Activated CD8-positive, alpha-beta memory T cell treated with anti-CD3 and anti-CD28 coated beads for 24 hours (primary cell): ENCODE measurements around the gene PRF1.
"Not testable (repeated sequence)": the region's sequence is repeated elsewhere in the genome, so short reads cannot be mapped to it uniquely, and the experiment has no call there.

Experiments
- DNase-seq: peaks from one replicate; pipeline ENCODE4 v3.0.0-alpha.2; 2020

Gene PRF1

GRCh38 chr10:70593513-70593890 lies 9.0 kb downstream of the PRF1 start:
- DNase-seq, result no peak

GRCh38 chr10:70592746-70593512 lies 9.6 kb downstream of the PRF1 start:
- peak; percentile 56 for DNase-seq

- DNase-seq, result no peak
These were observed 10.3 kb downstream of the PRF1 start for GRCh38 chr10:70592186-70592735.

DNA sequence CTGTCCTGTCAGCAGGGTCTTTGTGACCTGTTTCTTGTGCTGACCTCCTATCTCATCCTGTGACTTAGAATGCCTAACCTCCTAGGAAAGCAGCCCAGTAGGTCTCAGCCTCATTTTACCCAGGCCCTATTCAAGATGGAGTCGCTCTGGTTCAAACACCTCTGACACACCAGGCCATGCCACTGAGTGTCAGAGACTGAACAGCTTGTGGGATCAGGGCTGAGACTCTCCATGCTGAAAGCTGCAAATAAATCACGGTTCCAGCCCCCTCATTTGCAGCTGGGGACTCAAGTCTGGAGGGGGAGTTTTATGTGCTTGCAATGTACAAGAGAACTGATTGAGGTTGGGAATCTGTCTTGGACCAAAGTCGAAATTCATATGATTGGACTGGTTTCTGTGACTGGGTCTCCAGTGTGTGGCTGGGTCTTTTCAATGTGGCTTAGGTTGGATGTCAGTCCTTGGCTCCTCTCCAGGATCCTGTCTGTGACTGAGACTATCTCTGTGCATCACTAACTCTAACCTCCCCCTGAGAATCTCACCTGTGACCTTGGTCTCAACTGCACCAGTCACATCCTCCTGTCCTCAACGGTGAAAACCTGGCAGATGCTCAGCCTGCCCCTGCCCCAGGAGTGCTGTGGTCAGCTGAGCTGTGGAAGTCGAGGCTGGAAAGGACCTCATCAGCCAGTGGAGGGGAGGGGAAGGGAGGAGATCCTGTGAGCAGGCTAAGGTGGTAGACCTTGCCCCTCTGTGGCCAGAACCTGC lies 11.7 kb downstream of the PRF1 start:
- DNase-seq, result peak; percentile 54

DNA sequence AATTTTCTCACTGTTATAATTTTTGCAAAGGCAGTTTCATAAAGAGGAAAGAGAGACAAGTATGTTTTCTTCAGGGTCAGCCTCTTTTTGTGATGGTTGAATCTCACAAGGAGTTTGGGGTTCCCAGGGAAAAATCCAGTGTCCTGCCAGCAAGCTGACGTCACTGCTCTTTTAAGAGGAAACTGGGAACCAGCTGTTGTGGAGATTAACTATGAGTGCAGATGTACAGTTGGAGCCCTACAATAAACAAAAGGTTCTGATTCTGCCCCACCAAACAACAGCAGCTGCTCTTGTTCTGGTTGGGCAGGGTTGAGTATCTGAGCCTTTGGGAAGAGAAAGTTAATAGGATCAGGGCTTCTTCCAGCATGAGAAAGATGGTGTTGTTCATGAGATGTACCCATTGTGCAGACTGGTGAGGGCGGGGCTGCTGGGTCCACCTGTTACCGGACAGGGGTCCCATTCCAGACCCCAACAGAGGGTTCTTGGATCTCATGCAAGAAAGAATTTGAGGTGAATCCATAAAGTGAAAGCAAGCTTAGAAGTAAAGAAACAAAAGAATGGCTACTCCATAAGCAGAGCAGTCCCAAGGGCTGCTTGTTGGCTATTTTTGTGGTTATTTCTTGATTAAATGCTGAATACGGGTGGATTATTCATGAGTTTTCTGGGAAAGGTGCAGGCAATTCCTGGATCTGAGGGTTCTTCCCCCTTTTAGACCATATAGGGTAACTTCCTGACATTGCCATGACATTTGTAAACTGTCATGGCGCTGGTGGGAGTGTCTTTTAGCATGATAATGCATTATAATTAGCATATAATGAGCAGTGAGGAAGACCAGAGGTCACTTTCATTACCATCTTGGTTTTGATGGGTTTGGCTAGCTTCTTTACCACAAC lies 12.5 kb downstream of the PRF1 start:
- peak; percentile 17 for DNase-seq

DNA sequence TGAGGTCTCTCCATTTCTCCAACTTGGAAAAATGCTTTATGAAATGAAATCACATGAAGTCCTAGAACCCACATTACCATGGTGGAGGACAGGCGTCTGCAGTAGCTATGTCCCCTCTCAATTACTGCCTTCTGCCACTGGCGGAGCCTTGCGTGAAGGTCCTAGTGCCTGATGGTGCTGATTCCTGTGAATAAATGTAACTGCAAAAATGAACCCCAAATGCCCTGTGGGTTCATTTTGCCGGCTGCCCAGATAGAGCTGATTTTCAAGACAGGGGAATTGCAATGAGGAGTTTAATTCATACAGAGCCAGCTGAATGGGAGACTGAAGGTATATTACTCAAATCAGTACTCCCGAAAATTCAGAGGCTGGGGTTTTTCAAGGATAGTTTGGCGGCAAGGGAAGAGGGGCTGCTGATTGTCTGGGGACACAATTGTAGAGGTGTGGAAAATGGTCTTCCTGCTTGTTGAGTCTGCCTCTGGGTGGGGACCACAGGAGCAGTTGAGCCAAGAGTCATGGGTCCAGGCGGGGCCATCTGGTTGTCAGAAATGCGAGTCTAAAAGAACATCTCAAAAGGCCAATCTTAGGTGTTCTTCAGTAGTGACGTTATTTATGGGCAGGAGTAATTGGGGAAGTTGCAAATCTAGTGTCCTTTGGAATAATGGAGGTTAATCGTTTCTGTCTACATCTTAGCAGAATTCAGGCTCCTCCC lies 13.5 kb downstream of the PRF1 start:
- DNase-seq, result peak; percentile 47

DNA sequence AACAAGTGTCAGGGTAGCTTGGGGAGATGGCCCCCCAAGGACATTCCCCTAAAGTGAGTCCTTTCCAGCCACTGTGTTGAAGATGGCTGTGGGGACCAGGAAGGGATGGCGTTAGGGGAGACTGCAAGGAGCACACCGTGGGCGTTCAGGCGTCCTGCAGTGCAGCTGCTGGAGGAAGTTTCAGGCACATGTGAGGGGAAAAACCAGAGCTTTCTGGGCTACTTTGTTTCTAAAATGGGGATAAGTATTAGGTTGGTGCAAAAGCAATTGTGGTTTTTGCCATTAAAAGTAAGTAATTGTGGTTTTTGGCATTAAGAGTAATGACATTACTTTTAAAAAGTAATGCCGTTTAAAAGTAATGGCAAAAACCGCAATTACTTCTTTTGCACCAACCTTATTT lies 14.3 kb downstream of the PRF1 start:
- peak; percentile 28 for DNase-seq

DNA sequence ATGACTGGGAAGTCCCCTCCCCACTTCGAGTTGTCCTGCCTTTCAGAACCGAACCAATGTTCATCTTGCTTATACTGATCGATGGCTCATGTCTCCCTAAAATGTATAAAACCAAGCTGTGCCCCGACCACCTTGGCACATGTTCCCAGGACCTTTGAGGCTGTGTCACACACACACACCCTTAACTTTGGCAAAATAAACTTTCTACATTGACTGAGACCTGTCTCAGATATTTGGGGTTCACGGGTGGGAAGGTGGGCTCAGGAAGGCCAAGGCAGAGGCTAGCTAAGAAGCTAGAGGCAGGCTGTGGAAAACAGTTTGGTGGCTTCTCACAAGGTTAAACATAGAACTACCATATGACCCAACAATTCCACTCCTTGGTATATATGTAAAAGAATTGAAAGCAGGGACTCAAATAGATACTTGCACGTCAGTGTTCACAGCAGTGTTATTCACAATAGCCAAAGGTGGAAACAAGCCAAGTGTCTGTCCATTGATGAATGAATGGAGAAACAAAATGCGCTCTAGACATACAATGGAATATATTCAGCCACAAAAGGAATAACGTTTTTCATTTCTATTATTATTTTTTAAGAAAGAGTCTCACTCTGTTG lies 15.4 kb downstream of the PRF1 start:
- DNase-seq, result peak; percentile 51

DNA sequence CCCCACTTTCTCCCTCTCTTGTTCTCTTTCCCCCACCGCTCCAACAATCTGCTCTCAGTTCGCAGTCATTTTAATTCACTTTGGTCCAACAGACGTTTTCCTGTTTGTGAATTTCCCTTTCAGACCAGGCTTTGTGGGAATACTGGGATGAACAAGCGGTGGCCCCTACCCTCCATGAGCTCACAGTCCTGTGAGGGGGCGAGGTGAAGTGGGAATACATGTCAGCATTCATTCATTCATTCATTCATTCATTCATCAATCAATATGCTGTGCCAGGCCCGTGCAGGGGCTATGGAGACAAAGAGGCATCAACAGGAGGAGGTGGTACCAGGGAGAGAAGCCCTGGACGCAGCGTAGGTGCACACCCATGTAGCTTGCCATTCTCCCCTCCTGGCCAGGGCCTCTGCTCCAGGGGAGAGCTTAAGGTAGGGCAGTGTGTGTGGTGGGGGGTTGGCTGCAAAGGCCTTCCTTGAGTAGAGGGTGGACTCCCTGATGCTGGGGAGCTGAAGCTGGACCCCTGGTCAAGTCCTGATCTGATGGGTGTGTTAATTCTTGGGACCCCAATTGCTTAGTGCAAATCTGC lies 16.1 kb downstream of the PRF1 start:
- DNase-seq, result no peak

GRCh38 chr10:70585578-70586169 lies 16.9 kb downstream of the PRF1 start:
- DNase-seq, result no peak

- no peak for DNase-seq
These were observed 17.5 kb downstream of the PRF1 start for GRCh38 chr10:70584909-70585544.

DNA sequence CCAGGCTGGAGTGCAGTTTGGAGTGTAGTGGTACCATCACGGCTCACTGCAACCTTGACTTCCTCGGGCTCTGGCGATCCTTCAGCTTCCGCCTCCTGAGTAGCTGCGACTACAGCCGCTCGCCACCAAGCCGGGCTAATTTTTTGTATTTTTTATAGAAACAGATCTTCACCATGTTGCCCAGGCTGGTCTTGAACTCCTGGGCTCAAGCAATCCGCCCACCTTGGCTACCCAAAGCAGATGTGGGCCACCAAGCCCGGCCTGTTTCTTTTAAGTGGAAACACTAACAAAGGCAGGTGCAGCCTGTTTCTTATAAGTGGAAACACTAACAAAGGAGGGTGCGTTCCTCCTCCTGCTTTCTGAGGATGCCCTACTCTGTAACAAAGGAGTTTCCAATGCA lies 18.2 kb downstream of the PRF1 start:
- no peak for DNase-seq

DNA sequence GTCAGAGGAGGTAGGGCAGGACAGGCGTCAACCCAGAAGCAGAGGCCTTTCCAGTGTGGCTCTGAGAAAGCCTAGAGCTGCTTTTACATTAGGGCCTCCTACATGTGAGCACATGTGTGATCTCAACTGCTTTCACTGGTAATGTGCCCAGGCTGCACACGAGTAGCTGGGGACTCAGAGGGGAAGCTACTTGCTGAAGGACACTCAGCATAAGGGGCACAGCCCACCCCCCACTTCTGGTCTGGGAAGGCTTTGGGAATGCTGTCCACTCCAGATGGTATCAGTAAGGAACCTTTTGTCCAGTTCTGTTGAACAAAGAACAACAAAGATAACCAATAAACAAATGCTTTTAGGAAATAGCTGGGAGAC lies 18.9 kb downstream of the PRF1 start:
- no peak for DNase-seq

GRCh38 chr10:70582793-70583668 lies 19.5 kb downstream of the PRF1 start:
- no peak for DNase-seq

GRCh38 chr10:70581176-70581575 lies 21.4 kb downstream of the PRF1 start:
- DNase-seq, result not testable (repeated sequence)

GRCh38 chr10:70579234-70580002 lies 23.1 kb downstream of the PRF1 start:
- no peak for DNase-seq

DNA sequence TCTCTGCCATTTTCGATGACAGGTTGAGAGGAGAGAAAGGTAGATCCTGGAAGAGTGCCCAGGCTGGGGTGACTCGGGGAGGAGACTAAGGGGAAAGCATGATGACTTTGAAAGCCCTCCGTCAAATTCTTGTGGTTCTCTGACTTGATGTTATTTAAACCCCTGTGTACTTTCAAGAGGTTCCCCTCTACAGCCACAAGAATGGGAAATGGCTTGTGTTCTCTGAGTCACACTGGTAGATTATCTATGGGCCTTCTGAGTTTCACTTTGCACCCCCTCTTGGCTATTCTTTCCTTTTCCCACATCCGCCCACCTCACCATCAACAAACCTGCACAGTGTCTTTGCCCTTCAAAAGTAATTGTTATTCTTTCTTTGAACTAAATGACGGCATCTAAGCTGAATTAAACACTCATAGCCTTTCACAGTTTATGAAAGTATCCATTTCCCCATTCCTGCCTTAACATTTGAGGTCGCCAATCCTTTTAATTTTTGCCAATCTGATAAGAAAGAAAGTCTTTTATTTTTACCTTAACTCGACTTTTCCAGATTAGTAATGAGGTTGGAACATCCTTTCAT lies 24.1 kb downstream of the PRF1 start:
- DNase-seq, result peak; percentile 82

GRCh38 chr10:70576803-70577517 lies 25.6 kb downstream of the PRF1 start:
- DNase-seq, result no peak
